ENCODE measurements around the gene TXNDC12. TPM values are rescaled to one million over a fixed set of nuclear protein-coding genes. Genes with fewer than 3 reads are reported as not detected.
"Not testable (repeated sequence)": the region's sequence is repeated elsewhere in the genome, so short reads cannot be mapped to it uniquely, and the experiment has no call there.

The TXNDC12 gene
- total RNA-seq, 1 donor from 2014 or later, result 28.5 TPM

DNA sequence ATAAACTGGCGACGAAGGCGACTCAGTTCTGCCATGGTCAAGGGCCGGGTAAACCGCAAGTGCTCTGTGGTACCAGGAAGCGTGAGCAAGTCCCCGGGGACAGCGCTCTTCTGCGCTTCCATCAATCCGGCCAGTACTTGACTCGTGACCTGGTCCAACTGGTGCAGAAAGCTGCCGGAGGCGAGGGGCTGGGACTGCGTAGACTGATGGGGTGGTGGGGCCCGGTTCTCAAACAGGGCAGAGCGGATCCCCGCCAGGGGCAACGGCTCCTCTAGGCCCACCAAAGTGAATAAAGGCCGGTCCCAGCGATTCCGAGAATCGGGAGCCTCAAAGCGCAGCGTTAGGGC, 22.2 kb downstream of the TXNDC12 start:
- H3K27me3 ChIP-seq, result no peaks in the 10 kb centered on the region
- no peaks in the 10 kb centered on the region for H3K9me3 ChIP-seq
- TF ChIP-seq POLR2A (IDR thresholded peaks at IDR 0.05), result no peak
- TF ChIP-seq POLR2AphosphoS5 (IDR thresholded peaks at IDR 0.05; ENCODE audit: insufficient read depth in 1 of 2, low read depth in 1 of 2), result no peak
- TF ChIP-seq, protein P1, sequence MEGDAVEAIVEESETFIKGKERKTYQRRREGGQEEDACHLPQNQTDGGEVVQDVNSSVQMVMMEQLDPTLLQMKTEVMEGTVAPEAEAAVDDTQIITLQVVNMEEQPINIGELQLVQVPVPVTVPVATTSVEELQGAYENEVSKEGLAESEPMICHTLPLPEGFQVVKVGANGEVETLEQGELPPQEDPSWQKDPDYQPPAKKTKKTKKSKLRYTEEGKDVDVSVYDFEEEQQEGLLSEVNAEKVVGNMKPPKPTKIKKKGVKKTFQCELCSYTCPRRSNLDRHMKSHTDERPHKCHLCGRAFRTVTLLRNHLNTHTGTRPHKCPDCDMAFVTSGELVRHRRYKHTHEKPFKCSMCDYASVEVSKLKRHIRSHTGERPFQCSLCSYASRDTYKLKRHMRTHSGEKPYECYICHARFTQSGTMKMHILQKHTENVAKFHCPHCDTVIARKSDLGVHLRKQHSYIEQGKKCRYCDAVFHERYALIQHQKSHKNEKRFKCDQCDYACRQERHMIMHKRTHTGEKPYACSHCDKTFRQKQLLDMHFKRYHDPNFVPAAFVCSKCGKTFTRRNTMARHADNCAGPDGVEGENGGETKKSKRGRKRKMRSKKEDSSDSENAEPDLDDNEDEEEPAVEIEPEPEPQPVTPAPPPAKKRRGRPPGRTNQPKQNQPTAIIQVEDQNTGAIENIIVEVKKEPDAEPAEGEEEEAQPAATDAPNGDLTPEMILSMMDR (IDR thresholded peaks at IDR 0.05), result no peak
- intact Hi-C loops (cut with DNase I), result no loop called here
- no peak for DNase-seq (ENCODE audit: extremely low spot score in 2 of 2)
- no peaks in the 10 kb centered on the region for H3K36me3 ChIP-seq
- peaks cover 30% of the 10 kb centered on the region for H3K4me1 ChIP-seq
- H3K27ac ChIP-seq, result peak overlapping the region; percentile 54
- peak overlapping the region; percentile 60 to 84 for H3K4me3 ChIP-seq

DNA sequence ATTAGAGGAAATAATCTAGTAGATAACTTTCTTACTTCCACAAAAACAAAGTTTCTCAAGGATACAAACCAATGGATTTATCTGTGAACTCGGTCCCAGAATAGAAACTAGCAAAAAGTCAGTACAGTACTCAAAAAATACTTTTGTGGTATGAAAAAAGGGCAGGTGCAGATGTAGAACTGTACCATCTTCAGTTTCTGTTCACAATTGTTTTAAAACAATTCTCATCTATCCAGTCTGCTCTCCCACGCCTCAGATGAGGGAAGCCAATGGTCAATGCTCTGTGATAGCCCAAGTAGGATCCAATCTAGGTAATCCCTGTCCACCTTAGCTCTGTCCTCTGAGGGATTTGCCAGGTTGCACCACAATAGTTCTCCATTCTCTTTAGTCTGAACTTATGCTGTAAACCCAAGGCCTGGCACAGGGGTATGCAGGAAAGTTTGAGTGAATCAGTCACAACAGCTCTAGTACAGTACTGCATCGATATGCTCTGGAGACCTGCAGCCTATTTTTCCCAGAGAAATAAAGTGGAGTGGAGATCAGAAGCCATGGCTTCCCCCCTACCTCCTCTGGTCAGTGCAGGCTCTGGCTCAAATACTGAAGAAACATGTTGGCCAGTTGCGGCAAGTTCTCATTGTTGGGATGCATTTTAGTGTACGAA, 22.7 kb downstream of the TXNDC12 start:
- H3K27ac ChIP-seq, result peak overlapping the region; percentile 54
- DNase-seq (ENCODE audit: extremely low spot score in 2 of 2), result no peak
- peaks cover 30% of the 10 kb centered on the region for H3K4me1 ChIP-seq
- no peaks in the 10 kb centered on the region for H3K27me3 ChIP-seq
- intact Hi-C loops (cut with DNase I), result no loop called here
- no peaks in the 10 kb centered on the region for H3K36me3 ChIP-seq
- no peak for TF ChIP-seq POLR2AphosphoS5 (IDR thresholded peaks at IDR 0.05; ENCODE audit: insufficient read depth in 1 of 2, low read depth in 1 of 2)
- TF ChIP-seq POLR2A (IDR thresholded peaks at IDR 0.05), result no peak
- TF ChIP-seq, protein P1 (IDR thresholded peaks at IDR 0.05), result no peak
- H3K4me3 ChIP-seq, result peak overlapping the region; percentile 60 to 84
- H3K9me3 ChIP-seq, result no peaks in the 10 kb centered on the region

DNA sequence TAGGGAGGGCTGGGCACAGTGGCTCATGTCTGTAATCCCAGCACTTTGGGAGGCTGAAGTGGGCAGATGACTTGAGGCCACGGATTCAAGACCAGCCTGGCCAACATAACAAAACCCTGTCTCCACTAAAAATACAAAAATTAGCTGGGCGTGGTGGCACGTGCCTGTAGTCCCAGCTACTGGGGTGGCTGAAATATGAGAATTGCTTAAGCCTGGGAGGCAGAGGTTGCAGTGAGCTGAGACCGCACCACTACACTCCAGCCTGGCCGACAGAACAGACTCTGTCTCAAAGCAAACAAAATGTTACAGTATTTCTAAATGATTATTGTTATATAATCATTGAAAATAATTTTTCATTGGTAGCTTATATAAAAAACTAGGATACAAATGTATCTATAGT, 26.2 kb downstream of the TXNDC12 start:
- H3K27ac ChIP-seq; H3K27me3 ChIP-seq; DNase-seq (ENCODE audit: extremely low spot score in 2 of 2); intact Hi-C loops (cut with DNase I); H3K36me3 ChIP-seq; H3K9me3 ChIP-seq; H3K4me3 ChIP-seq: not testable (repeated sequence)
- H3K4me1 ChIP-seq, result peaks cover 30% of the 10 kb centered on the region

DNA sequence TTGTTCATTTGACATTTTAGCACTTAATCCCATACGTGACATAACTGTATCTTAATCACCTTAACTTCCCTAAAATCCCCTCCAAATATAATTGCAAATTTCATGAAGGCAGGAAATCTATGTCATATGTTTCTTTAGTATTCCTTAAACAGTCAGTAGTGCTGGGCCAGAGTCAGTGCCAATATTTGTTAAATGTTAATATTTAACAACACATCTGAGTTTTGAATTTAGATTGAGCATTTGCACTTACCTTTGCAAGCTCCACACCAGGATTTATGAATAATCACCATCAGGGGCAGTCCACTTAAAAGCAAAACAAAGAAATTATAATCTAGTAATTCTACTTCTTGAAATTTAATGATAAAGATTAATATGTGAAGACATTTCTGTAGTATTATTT, 26.7 kb downstream of the TXNDC12 start:
- no peak for DNase-seq (ENCODE audit: extremely low spot score in 2 of 2)
- Histone ChIP-seq H3K4me1 (peaks cover 30% of the 10 kb centered on the region), H3K27me3 (no peaks in the 10 kb centered on the region), H3K9me3 (no peaks in the 10 kb centered on the region), H3K27ac (no peak overlapping the region), H3K36me3 (peaks cover 0 to 10% of the 10 kb centered on the region in 2 donors), H3K4me3 (no peak overlapping the region)
- intact Hi-C loops (cut with DNase I), result no loop called here
- TF ChIP-seq POLR2AphosphoS5 (IDR thresholded peaks at IDR 0.05; ENCODE audit: insufficient read depth in 1 of 2, low read depth in 1 of 2) (no peak), POLR2A (IDR thresholded peaks at IDR 0.05) (no peak)
- TF ChIP-seq, protein P1 (IDR thresholded peaks at IDR 0.05), result no peak

DNA sequence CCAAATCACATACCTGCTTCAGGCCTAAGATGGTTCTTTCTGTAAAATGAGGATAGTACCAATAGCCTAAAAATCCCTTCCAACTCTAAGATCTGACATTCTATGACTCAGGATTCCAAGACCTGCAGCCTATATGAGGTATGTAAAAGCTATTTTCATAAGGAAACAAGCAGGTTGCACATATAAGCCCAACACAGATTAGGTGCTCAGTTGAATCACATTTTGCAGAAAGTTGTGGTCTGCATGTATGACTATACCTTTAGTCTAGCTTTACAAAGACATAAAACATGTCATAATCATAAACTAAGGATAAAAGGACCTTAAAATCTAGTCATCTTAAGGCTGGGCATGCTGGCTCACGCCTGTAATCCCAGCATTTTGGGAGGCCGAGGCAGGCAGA, 28.7 kb downstream of the TXNDC12 start:
- peaks cover 0 to 28% of the 10 kb centered on the region in 2 donors for H3K36me3 ChIP-seq
- no peak overlapping the region for H3K4me3 ChIP-seq
- intact Hi-C loops (cut with DNase I), result no loop called here
- no peak overlapping the region for H3K27ac ChIP-seq
- no peak for DNase-seq (ENCODE audit: extremely low spot score in 2 of 2)
- peaks cover 14% of the 10 kb centered on the region for H3K4me1 ChIP-seq
- H3K9me3 ChIP-seq, result no peaks in the 10 kb centered on the region
- TF ChIP-seq POLR2AphosphoS5 (IDR thresholded peaks at IDR 0.05; ENCODE audit: insufficient read depth in 1 of 2, low read depth in 1 of 2), result no peak
- TF ChIP-seq, protein P1 (IDR thresholded peaks at IDR 0.05), result no peak
- TF ChIP-seq POLR2A (IDR thresholded peaks at IDR 0.05), result no peak
- no peaks in the 10 kb centered on the region for H3K27me3 ChIP-seq
